ENCODE results near the gene SEPTIN6. TPM values are rescaled to one million over a fixed set of nuclear protein-coding genes. Genes with fewer than 3 reads are reported as not detected.
"Not testable (repeated sequence)": the region's sequence is repeated elsewhere in the genome, so short reads cannot be mapped to it uniquely, and the experiment has no call there.

The SEPTIN6 gene
- total and polyA plus RNA-seq, 4 experiments from 2014 or later = 112 to 244 (median 176) TPM

DNA sequence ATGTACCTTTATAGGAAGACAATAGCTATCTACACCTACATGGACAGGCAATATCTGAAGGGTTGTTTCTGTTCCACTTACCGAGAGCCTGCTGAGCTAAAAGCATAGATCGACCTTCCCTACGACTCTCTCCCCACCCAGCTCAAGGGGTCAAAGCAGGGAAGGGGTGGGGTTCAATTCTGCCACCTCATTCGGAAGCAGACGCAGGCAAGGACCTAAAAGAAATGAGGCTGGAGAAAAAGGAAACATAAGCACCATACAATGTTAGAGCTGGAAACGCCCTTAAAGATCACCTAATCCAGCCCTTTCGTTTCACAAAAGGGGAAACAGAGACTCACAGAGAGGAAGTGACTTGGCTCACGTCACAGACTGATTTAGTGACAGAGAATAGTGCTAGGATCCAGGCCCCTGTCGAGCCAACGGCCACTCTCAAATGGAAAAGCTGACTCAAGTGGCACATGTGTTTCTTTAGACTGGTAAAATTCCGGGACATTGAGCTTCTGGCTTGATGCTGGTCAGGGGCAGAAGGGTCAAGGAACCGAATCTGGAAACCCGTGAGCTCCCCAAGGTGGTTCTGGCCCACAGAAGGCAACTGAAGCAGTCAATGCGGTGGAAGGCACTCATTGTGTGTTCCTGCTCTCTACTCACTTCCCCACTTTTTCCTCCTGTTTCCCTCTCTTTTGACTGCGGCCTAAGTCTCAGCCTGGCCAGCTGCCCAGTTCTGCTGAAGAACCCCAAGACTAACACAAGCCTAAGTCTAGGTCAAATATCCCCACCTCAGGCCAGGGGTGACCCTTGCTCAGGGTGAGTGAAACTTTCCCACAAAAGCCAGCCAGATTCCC lies 7.5 kb downstream of the SEPTIN6 start:
- Histone ChIP-seq H3K9me3 (ENCODE audit: control insufficient read depth in 1 of 2, low read length in 2 of 2) (no peaks in the 10 kb centered on the region), H3K36me3 (ENCODE audit: insufficient read depth, low read length) (no peaks in the 10 kb centered on the region), H3K27ac (ENCODE audit: low read depth, low read length) (peak overlapping the region; percentile 89), H3K27me3 (ENCODE audit: insufficient read depth, low read length) (no peaks in the 10 kb centered on the region), H3K4me1 (ENCODE audit: insufficient read depth, low read length) (peaks cover 90% of the 10 kb centered on the region), H3K4me3 (ENCODE audit: low read length in 2 of 2) (peak overlapping the region; percentile 2 to 46)
- Mint-ChIP-seq H3K4me1 (peaks cover 36 to 89% (median 76%) of the 10 kb centered on the region in 4 donors), H3K9me3 (peaks cover 0 to 2% (median 0%) of the 10 kb centered on the region in 8 donors), H3K27ac (peak overlapping the region; percentile 98 to 100 (median 99)), H3K4me3 (peak overlapping the region; percentile 84 to 100 (median 98)), H3K36me3 (peaks cover 4 to 12% of the 10 kb centered on the region in 2 donors), H3K27me3 (no peaks in the 10 kb centered on the region)
- intact Hi-C loops (cut with micrococcal nuclease) = loop anchor here (5.0 kb wide), 1 partner anchor 187 kb away; the partner anchor contains the start of genes NDUFA1 and RNF113A
- POLR2A ChIA-PET (ENCODE audit: partially characterized antibody) = interaction anchor here (0.9 to 12.0 kb wide), 8 partner anchors 7 to 186 kb away, joined by 3 to 277 read pairs (median 8); partner anchors contain the start of genes NDUFA1, NKRF, RNF113A and RPL39
- peak; percentile 59 to 82 (median 69) for DNase-seq
- CTCF ChIA-PET (ENCODE audit: partially characterized antibody) = interaction anchor here (1.1 to 1.5 kb wide), 4 partner anchors 8 to 203 kb away, joined by 3 to 4 read pairs (median 4); no protein-coding TSS in a partner anchor

DNA sequence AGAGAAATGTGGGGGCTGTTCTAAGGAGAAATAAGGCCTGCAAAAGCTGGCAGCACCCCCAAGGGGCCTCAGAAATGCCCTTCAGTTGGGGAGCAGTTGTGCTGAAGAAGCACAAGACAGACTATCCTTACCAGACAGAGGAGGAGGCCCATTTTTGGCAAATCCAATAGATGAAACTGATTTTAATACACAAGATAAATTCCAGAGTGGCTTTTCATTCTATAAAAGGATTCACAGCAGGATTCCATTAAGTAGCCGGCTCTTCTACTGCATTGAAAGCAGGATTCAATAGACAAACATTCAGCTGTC lies 8.1 kb downstream of the SEPTIN6 start:
- H3K4me3 Mint-ChIP-seq = peak overlapping the region; percentile 84 to 100 (median 98)
- H3K27me3 Mint-ChIP-seq = no peaks in the 10 kb centered on the region
- CTCF ChIA-PET (ENCODE audit: partially characterized antibody) = interaction anchor here (1.1 to 1.5 kb wide), 4 partner anchors 8 to 202 kb away, joined by 3 to 4 read pairs (median 4); no protein-coding TSS in a partner anchor
- H3K36me3 Mint-ChIP-seq = peaks cover 4 to 12% of the 10 kb centered on the region in 2 donors
- Histone ChIP-seq H3K4me1 (ENCODE audit: insufficient read depth, low read length) (peaks cover 91% of the 10 kb centered on the region), H3K9me3 (ENCODE audit: control insufficient read depth in 1 of 2, low read length in 2 of 2) (no peaks in the 10 kb centered on the region), H3K36me3 (ENCODE audit: insufficient read depth, low read length) (no peaks in the 10 kb centered on the region), H3K4me3 (ENCODE audit: low read length in 2 of 2) (peak overlapping the region; percentile 2 to 46), H3K27ac (ENCODE audit: low read depth, low read length) (peak overlapping the region; percentile 89), H3K27me3 (ENCODE audit: insufficient read depth, low read length) (no peaks in the 10 kb centered on the region)
- DNase-seq = no peak
- H3K4me1 Mint-ChIP-seq = peaks cover 33 to 84% (median 71%) of the 10 kb centered on the region in 4 donors
- no peaks in the 10 kb centered on the region for H3K9me3 Mint-ChIP-seq
- peak overlapping the region; percentile 98 to 100 (median 99) for H3K27ac Mint-ChIP-seq
- POLR2A ChIA-PET (ENCODE audit: partially characterized antibody) = interaction anchor here (1.2 to 12.0 kb wide), 7 partner anchors 7 to 186 kb away, joined by 3 to 277 read pairs (median 9); partner anchors contain the start of genes NDUFA1, NKRF, RNF113A and SEPTIN6
- intact Hi-C loops (cut with micrococcal nuclease) = loop anchor here (5.0 kb wide), 2 partner anchors 72 to 187 kb away; partner anchors contain the start of genes NDUFA1, RNF113A and SOWAHD

DNA sequence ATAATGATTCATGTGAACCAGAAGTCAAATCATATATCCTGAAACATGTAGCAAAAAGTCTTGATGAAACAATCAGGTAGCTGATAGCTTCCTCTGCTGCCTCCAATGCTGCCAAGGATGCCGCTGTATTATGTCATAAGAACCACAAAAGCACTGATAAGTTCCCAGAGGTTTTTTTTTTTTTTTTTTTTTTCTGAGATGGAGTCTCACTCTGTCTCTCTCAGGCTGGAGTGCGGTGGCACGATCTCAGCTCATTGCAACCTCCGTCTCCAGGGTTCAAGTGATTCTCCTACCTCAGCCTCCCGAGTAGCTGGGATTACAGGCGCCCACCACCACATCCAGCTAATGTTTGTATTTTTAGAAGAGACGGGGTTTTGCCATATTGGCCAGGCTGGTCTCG lies 8.7 kb downstream of the SEPTIN6 start:
- not testable (repeated sequence) for H3K36me3 ChIP-seq (ENCODE audit: insufficient read depth, low read length); H3K27me3 ChIP-seq (ENCODE audit: insufficient read depth, low read length); H3K9me3 Mint-ChIP-seq; H3K27me3 Mint-ChIP-seq; H3K9me3 ChIP-seq (ENCODE audit: control insufficient read depth in 1 of 2, low read length in 2 of 2)
- intact Hi-C loops (cut with micrococcal nuclease) = loop anchor here (5.0 kb wide), 1 partner anchor 73 kb away; the partner anchor contains the start of gene SOWAHD
- H3K4me3 ChIP-seq (ENCODE audit: low read length in 2 of 2) = peak overlapping the region in 1 of 2 donors; percentile 46
- peaks cover 94% of the 10 kb centered on the region for H3K4me1 ChIP-seq (ENCODE audit: insufficient read depth, low read length)
- CTCF ChIA-PET (ENCODE audit: partially characterized antibody) = interaction anchor here (0.8 to 3.5 kb wide), 4 partner anchors 8 to 202 kb away, joined by 3 to 15 read pairs (median 3); partner anchors contain the start of gene SEPTIN6
- peak; percentile 51 to 81 (median 65) for DNase-seq
- H3K4me3 Mint-ChIP-seq = peak overlapping the region; percentile 64 to 100 (median 98)
- peaks cover 4 to 12% of the 10 kb centered on the region in 2 donors for H3K36me3 Mint-ChIP-seq
- peak overlapping the region; percentile 98 to 100 (median 99) for H3K27ac Mint-ChIP-seq
- H3K4me1 Mint-ChIP-seq = peaks cover 33 to 87% (median 71%) of the 10 kb centered on the region in 4 donors
- H3K27ac ChIP-seq (ENCODE audit: low read depth, low read length) = peak overlapping the region; percentile 89
- POLR2A ChIA-PET (ENCODE audit: partially characterized antibody) = interaction anchor here (1.2 to 12.0 kb wide), 5 partner anchors 7 to 110 kb away, joined by 3 to 277 read pairs (median 23); partner anchors contain the start of genes SEPTIN6, SOWAHD and UBE2A

DNA sequence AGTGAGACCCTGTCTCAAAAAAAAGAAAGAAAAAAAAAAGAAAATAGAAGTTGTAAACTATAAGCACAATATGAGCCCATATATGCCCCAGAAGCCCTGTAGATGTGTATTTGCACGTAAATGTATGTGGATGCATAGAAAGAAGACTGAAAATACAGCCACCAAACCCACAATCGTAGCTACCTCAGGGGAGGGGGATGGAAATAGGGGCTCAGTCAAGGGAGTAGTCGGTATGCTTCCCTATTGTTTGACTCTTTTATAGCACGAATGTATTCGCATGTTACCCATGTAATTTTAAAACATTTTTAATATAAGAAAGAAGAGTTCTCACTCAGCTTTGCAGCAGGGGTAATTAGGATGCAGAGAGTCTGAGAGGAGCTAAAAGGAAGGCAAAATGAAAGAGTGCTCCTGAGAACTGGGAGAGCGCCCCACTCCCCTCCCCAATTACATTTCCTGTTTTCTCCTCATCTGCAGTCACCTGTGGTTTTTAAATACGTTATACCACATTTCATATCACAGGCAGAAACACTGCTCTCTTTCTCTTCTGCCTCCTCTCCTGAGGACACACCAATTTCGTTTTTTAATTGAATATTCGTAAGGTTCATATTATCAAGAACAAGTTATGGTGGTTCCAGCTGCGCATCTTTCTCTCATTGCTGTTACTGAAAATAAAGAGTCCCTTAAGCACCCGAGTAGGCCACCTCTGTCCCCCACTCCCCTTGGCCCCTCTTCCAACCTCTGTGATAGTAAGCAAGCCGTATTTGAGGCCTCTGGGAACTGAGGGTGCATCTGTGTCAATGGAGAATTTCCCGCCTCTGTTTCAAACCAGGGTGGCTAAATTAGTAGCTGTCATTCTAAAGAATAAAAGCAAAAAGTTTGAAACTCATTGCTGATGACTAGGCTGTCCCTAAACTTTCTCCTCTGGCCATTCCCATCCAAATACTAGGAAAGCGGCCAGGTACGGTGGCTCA lies 10.7 kb downstream of the SEPTIN6 start:
- H3K27ac Mint-ChIP-seq = peak overlapping the region; percentile 96 to 99 (median 98)
- H3K27me3 Mint-ChIP-seq = no peaks in the 10 kb centered on the region
- H3K27ac ChIP-seq (ENCODE audit: low read depth, low read length) = peak overlapping the region; percentile 74
- H3K36me3 ChIP-seq (ENCODE audit: insufficient read depth, low read length) = no peaks in the 10 kb centered on the region
- H3K9me3 ChIP-seq (ENCODE audit: control insufficient read depth in 1 of 2, low read length in 2 of 2) = no peaks in the 10 kb centered on the region
- ChIA-PET CTCF (ENCODE audit: partially characterized antibody) (interaction anchor here (1.0 to 3.5 kb wide), 5 partner anchors 8 to 71 kb away, joined by 3 to 15 read pairs (median 4); partner anchors contain the start of gene SEPTIN6), POLR2A (ENCODE audit: partially characterized antibody) (interaction anchor here (0.6 to 4.4 kb wide), 12 partner anchors 10 to 1015 kb away, joined by 3 to 116 read pairs (median 6); partner anchors contain the start of genes NKRF and SEPTIN6)
- H3K36me3 Mint-ChIP-seq = peaks cover 4 to 16% of the 10 kb centered on the region in 2 donors
- peaks cover 85% of the 10 kb centered on the region for H3K4me1 ChIP-seq (ENCODE audit: insufficient read depth, low read length)
- intact Hi-C loops (cut with micrococcal nuclease) = loop anchor here (1.0 to 5.0 kb wide), 2 partner anchors 11 to 75 kb away; partner anchors contain the start of genes SEPTIN6 and SOWAHD
- peaks cover 0 to 3% (median 0%) of the 10 kb centered on the region in 8 donors for H3K9me3 Mint-ChIP-seq
- H3K4me3 ChIP-seq (ENCODE audit: low read length in 2 of 2) = peak overlapping the region in 1 of 2 donors; percentile 22
- H3K27me3 ChIP-seq (ENCODE audit: insufficient read depth, low read length) = no peaks in the 10 kb centered on the region
- DNase-seq = peak; percentile 67 to 81 (median 77)
- peaks cover 27 to 87% (median 69%) of the 10 kb centered on the region in 4 donors for H3K4me1 Mint-ChIP-seq
- H3K4me3 Mint-ChIP-seq = peak overlapping the region; percentile 81 to 95 (median 86)

DNA sequence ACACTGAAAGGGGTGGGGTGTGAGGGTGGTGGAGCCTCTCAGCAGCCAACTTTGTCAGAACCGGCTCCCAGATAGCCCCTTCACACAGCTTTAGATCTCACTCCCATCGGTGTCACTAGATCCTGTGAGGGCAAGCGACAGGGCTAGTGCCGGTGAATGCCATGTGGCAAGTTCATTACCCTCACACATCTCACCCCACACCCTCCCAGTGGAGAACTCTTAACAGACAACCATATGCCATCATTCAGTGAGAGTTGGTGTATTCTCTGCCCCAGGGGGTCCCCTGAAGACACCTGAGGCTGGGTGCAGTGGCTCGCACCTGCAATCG lies 15.3 kb downstream of the SEPTIN6 start:
- no peaks in the 10 kb centered on the region for H3K27me3 Mint-ChIP-seq
- peaks cover 0 to 3% (median 0%) of the 10 kb centered on the region in 8 donors for H3K9me3 Mint-ChIP-seq
- Histone ChIP-seq H3K4me3 (ENCODE audit: low read length in 2 of 2) (peak overlapping the region in 1 of 2 donors; percentile 40), H3K27ac (ENCODE audit: low read depth, low read length) (peak overlapping the region; percentile 60), H3K27me3 (ENCODE audit: insufficient read depth, low read length) (no peaks in the 10 kb centered on the region), H3K36me3 (ENCODE audit: insufficient read depth, low read length) (peaks cover 9% of the 10 kb centered on the region), H3K4me1 (ENCODE audit: insufficient read depth, low read length) (peaks cover 79% of the 10 kb centered on the region), H3K9me3 (ENCODE audit: control insufficient read depth in 1 of 2, low read length in 2 of 2) (no peaks in the 10 kb centered on the region)
- H3K4me1 Mint-ChIP-seq = peaks cover 27 to 79% (median 59%) of the 10 kb centered on the region in 4 donors
- peak overlapping the region; percentile 86 to 95 (median 92) for H3K4me3 Mint-ChIP-seq
- ChIA-PET POLR2A (ENCODE audit: partially characterized antibody) (interaction anchor here (1.0 to 7.0 kb wide), 2 partner anchors 10 to 12 kb away, joined by 3 to 277 read pairs; partner anchors contain the start of gene SEPTIN6), CTCF (ENCODE audit: partially characterized antibody) (interaction anchor here (0.8 to 7.3 kb wide), 3 partner anchors 8 to 51 kb away, joined by 4 to 77 read pairs (median 8); partner anchors contain the start of gene SEPTIN6)
- no peak for DNase-seq
- H3K36me3 Mint-ChIP-seq = peaks cover 8 to 25% of the 10 kb centered on the region in 2 donors
- intact Hi-C loops (cut with micrococcal nuclease) = no loop called here
- peak overlapping the region; percentile 94 to 98 (median 97) for H3K27ac Mint-ChIP-seq

All from CD4-positive, alpha-beta memory T cell (primary cell).